IMR-90 (cell line): ENCODE results near the gene SEZ6L. TPM values are rescaled to one million over a fixed set of nuclear protein-coding genes. Genes with fewer than 3 reads are reported as not detected.

ENCODE experiments used
- ATAC-seq: fragments of 200-7000 bp; cut with Tn5 transposase; 2 replicates; pipeline ENCODE4 v1.9.1; 2020; ENCODE audit warnings: low read depth, mild to moderate bottlenecking, moderate library complexity
- BruUV-seq: library from RNA; stranded (reverse); fragments of 400-500 nt; replicated peaks from 2 replicates; lab custom pipeline; 2021; lab: Mats Ljungman, UMichigan
- CTCF ChIA-PET: fragments of 300-600 bp; formaldehyde crosslinking; extraction: SDS; loops from one replicate; lab custom pipeline; 2021; ENCODE audit warnings: antibody characterized with exemption; lab: Yijun Ruan, JAX
- POLR2A ChIA-PET: fragments of 300-600 bp; sonication (Branson Sonifier 250); formaldehyde crosslinking; loops from one replicate; lab custom pipeline; 2022; ENCODE audit warnings: antibody characterized with exemption; ENCODE audit not compliant: unreplicated experiment; lab: Charles Lee
- DNase-seq: peaks from one replicate; pipeline ENCODE4 v3.0.0; 2013
- H2AFZ ChIP-seq: replicated peaks from 2 replicates; pipeline ENCODE3; 2013; ENCODE audit warnings: low read length, mild to moderate bottlenecking; ENCODE audit not compliant: poor library complexity
- H2AK5ac ChIP-seq: 2 replicates; pipeline ENCODE4 v1.6.1; 2013; ENCODE audit warnings: low read depth, low read length, inconsistent platforms
- H2AK9ac ChIP-seq: replicated peaks from 2 replicates; pipeline ENCODE3; 2013; ENCODE audit warnings: mild to moderate bottlenecking, low read depth, low read length, moderate library complexity; ENCODE audit not compliant: poor library complexity
- H2BK120ac ChIP-seq: 2 replicates; pipeline ENCODE4 v1.6.1; 2013; ENCODE audit warnings: low read depth, low read length, inconsistent platforms
- H2BK15ac ChIP-seq: 3 replicates; pipeline ENCODE4 v1.6.1; 2013; ENCODE audit warnings: low read depth, low read length, inconsistent platforms
- H2BK20ac ChIP-seq: 2 replicates; pipeline ENCODE4 v1.6.1; 2013; ENCODE audit warnings: low read depth, mild to moderate bottlenecking, inconsistent platforms, low read length, moderate library complexity
- H2BK5ac ChIP-seq: 2 replicates; pipeline ENCODE4 v1.6.1; 2013; ENCODE audit warnings: mild to moderate bottlenecking, low read depth, low read length, inconsistent platforms; ENCODE audit not compliant: poor library complexity, severe bottlenecking
- H3K14ac ChIP-seq: replicated peaks from 2 replicates; pipeline ENCODE4 v1.6.1; 2013; ENCODE audit warnings: low read depth, low read length, inconsistent platforms
- H3K18ac ChIP-seq: 2 replicates; pipeline ENCODE4 v1.6.1; 2013; ENCODE audit warnings: low read depth, low read length, control low read depth
- H3K23ac ChIP-seq: 2 replicates; pipeline ENCODE4 v1.6.1; 2013; ENCODE audit warnings: low read depth, low read length, inconsistent platforms
- H3K27ac ChIP-seq: 2 replicates; pipeline ENCODE4 v1.5.1; 2013; ENCODE audit warnings: mild to moderate bottlenecking, control low read depth, low read length; ENCODE audit not compliant: insufficient read depth
- H3K27me3 ChIP-seq: 2 replicates; pipeline ENCODE4 v1.6.1; 2013; ENCODE audit warnings: low read length; ENCODE audit not compliant: control insufficient read depth, insufficient read depth
- H3K36me3 ChIP-seq: 2 replicates; pipeline ENCODE4 v1.6.1; 2013; ENCODE audit warnings: low read length, mixed read lengths; ENCODE audit not compliant: control insufficient read depth, insufficient read depth
- H3K4ac ChIP-seq: 2 replicates; pipeline ENCODE4 v1.6.1; 2013; ENCODE audit warnings: low read depth, low read length, inconsistent platforms
- H3K4me1 ChIP-seq: 2 replicates; pipeline ENCODE4 v1.6.1; 2013; ENCODE audit warnings: low read length, mixed read lengths; ENCODE audit not compliant: control insufficient read depth, insufficient read depth
- H3K4me2 ChIP-seq: 2 replicates; pipeline ENCODE4 v1.6.1; 2013; ENCODE audit warnings: low read depth, mild to moderate bottlenecking, control low read depth, low read length, moderate library complexity
- H3K4me3 ChIP-seq: 2 replicates; pipeline ENCODE4 v1.5.1; 2013; ENCODE audit warnings: low read depth, mild to moderate bottlenecking, control low read depth, low read length, moderate library complexity; ENCODE audit not compliant: insufficient read depth
- H3K56ac ChIP-seq: 2 replicates; pipeline ENCODE4 v1.6.1; 2013; ENCODE audit warnings: low read length, inconsistent platforms; ENCODE audit not compliant: insufficient read depth; ENCODE audit errors: extremely low read depth
- H3K79me1 ChIP-seq, 2 experiments: 2 replicates each; pipeline ENCODE4 v1.6.1; 2013; ENCODE audit warnings: low read length in 2 of 2, inconsistent platforms in 1 of 2, low read depth in 1 of 2
- H3K9ac ChIP-seq: 2 replicates; pipeline ENCODE4 v1.6.1; 2013; ENCODE audit warnings: low read depth, low read length, control low read depth
- H3K9me1 ChIP-seq: 2 replicates; pipeline ENCODE4 v1.6.1; 2013; ENCODE audit warnings: low read length, inconsistent platforms; ENCODE audit not compliant: insufficient read depth
- H3K9me3 ChIP-seq: 2 replicates; pipeline ENCODE4 v1.6.1; 2013; ENCODE audit warnings: low read length; ENCODE audit not compliant: control insufficient read depth, insufficient read depth
- H4K20me1 ChIP-seq: 2 replicates; pipeline ENCODE4 v1.6.1; 2013; ENCODE audit warnings: low read length, inconsistent platforms; ENCODE audit not compliant: insufficient read depth
- H4K5ac ChIP-seq: 2 replicates; pipeline ENCODE4 v1.6.1; 2013; ENCODE audit warnings: mild to moderate bottlenecking, low read depth, low read length, control low read depth
- H4K8ac ChIP-seq, 2 experiments: 2 replicates each; pipeline ENCODE4 v1.6.1; 2013; ENCODE audit warnings: low read depth in 2 of 2, low read length in 2 of 2, control low read depth in 1 of 2, inconsistent platforms in 1 of 2
- H4K91ac ChIP-seq: 2 replicates; pipeline ENCODE4 v1.6.1; 2013; ENCODE audit warnings: low read depth, low read length, inconsistent platforms; ENCODE audit not compliant: insufficient read depth
- CHD1 ChIP-seq: IDR thresholded peaks from 2 replicates; pipeline ENCODE4 v1.6.1; 2012; ENCODE audit warnings: low read depth, low read length, improper control_type of control experiment
- MAZ ChIP-seq: IDR thresholded peaks from 2 replicates; pipeline ENCODE4 v1.6.1; 2012; ENCODE audit warnings: low read depth, mild to moderate bottlenecking, low read length, improper control_type of control experiment, moderate library complexity, borderline replicate concordance
- RAD21 ChIP-seq: IDR thresholded peaks from 2 replicates; pipeline ENCODE4 v1.6.1; 2012; ENCODE audit warnings: low read length, improper control_type of control experiment
- WGBS, 2 experiments: methylation state at CpG; one replicate each; pipeline versions ENCODE4 v1.1.5 to v1.1.7; 2013; ENCODE audit warnings: missing lambda C conversion rate in 2 of 2; ENCODE audit not compliant: insufficient read length in 1 of 2; ENCODE audit errors: extremely low coverage in 2 of 2; 5-methylcytosine and 5-hydroxymethylcytosine counted together
- dilution Hi-C: fragments of 300-500 bp; cut with HindIII; formaldehyde crosslinking; loops from one replicate; pipeline ENCODE4 v1.14.3; 2018; ENCODE audit warnings: low sequenced_read_pairs; ENCODE audit not compliant: unreplicated experiment
- in situ Hi-C: fragments of 300-500 bp; cut with MboI; formaldehyde crosslinking; loops from 3 replicates; pipeline ENCODE4 v1.14.3; 2019; ENCODE audit warnings: low sequenced_read_pairs, inconsistent platforms, mixed read lengths
- intact Hi-C: fragments of 100-400 bp; cut with micrococcal nuclease; formaldehyde crosslinking; loops from 2 replicates; pipeline ENCODE4 v1.10.0; 2022
- polyA plus RNA-seq, 3 experiments: library from polyadenylated mRNA; depleted of rRNA; stranded (reverse); fragments of >200 nt; gene quantifications; 2 replicates each; pipeline ENCODE4 v1.2.3, GENCODE V29; 2012; ENCODE audit warnings: low replicate concordance in 1 of 3
- total RNA-seq: library from RNA; depleted of rRNA; stranded (reverse); fragments of >200 nt; gene quantifications from 2 replicates; pipeline ENCODE4 v1.2.3, GENCODE V29; 2012
- TF ChIP-seq, protein P1 (sequence below): conservative IDR thresholded peaks from 2 replicates; pipeline ENCODE4 v1.5.1; 2012; ENCODE audit warnings: mild to moderate bottlenecking, low read depth, low read length, improper control_type of control experiment
- TF ChIP-seq, protein P2 (sequence below): fragments of 150-350 bp; IDR thresholded peaks from 2 replicates; pipeline ENCODE4 v1.6.1; 2017; ENCODE audit warnings: mild to moderate bottlenecking, antibody characterized with exemption, low read length, low read depth

Gene SEZ6L
- total and polyA plus RNA-seq, 2 of the 4 experiments (the other 2 are of a cell fraction): not detected

DNA sequence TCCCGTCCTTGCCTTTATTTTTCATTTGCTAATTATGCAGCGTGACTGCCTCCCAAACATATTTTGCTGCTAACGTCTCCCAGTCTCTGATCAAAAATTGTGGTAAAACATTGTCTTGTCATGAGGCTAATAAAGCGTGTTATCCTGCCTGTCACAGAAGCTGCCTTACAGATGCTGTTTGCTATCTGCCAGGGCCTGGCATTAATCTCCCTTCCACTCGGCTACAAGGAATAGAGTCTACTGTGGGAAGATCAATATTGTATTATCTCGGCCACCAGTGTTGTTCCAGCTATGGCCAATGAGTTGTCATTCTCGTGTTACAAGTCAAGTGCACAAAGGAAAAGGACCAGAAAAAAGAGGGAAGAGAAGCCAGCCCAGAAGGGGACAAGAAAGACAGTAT, 100.3 kb downstream of the SEZ6L start:
- Histone ChIP-seq H3K56ac (no peak overlapping the region), H3K9me1 (no peaks in the 10 kb centered on the region), H3K14ac (no peak overlapping the region), H3K27ac (no peak overlapping the region), H4K20me1 (no peaks in the 10 kb centered on the region), H2AK9ac (no peak overlapping the region), H2AFZ (no peak overlapping the region), H4K8ac (no peak overlapping the region), H3K4me2 (no peak overlapping the region), H3K4ac (no peak overlapping the region), H4K91ac (no peak overlapping the region), H2BK120ac (no peak overlapping the region), H3K27me3 (no peaks in the 10 kb centered on the region), H3K9me3 (no peaks in the 10 kb centered on the region; the same call in 1 of the 2 replicates), H2BK15ac (no peak overlapping the region), H3K18ac (no peak overlapping the region), H3K23ac (no peak overlapping the region), H3K36me3 (no peaks in the 10 kb centered on the region), H2BK5ac (no peak overlapping the region), H2BK20ac (no peak overlapping the region), H3K9ac (no peak overlapping the region), H2AK5ac (no peak overlapping the region), H3K79me1 (no peaks in the 10 kb centered on the region), H3K4me1 (no peaks in the 10 kb centered on the region), H4K5ac (no peak overlapping the region), H3K4me3 (no peak overlapping the region)
- TF ChIP-seq CHD1: no peak
- no peak for TF ChIP-seq RAD21
- TF ChIP-seq, protein P1, sequence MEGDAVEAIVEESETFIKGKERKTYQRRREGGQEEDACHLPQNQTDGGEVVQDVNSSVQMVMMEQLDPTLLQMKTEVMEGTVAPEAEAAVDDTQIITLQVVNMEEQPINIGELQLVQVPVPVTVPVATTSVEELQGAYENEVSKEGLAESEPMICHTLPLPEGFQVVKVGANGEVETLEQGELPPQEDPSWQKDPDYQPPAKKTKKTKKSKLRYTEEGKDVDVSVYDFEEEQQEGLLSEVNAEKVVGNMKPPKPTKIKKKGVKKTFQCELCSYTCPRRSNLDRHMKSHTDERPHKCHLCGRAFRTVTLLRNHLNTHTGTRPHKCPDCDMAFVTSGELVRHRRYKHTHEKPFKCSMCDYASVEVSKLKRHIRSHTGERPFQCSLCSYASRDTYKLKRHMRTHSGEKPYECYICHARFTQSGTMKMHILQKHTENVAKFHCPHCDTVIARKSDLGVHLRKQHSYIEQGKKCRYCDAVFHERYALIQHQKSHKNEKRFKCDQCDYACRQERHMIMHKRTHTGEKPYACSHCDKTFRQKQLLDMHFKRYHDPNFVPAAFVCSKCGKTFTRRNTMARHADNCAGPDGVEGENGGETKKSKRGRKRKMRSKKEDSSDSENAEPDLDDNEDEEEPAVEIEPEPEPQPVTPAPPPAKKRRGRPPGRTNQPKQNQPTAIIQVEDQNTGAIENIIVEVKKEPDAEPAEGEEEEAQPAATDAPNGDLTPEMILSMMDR: no peak
- TF ChIP-seq MAZ: no peak
- TF ChIP-seq, protein P2, sequence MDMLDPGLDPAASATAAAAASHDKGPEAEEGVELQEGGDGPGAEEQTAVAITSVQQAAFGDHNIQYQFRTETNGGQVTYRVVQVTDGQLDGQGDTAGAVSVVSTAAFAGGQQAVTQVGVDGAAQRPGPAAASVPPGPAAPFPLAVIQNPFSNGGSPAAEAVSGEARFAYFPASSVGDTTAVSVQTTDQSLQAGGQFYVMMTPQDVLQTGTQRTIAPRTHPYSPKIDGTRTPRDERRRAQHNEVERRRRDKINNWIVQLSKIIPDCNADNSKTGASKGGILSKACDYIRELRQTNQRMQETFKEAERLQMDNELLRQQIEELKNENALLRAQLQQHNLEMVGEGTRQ: no peak
- ChIA-PET CTCF (no interaction called here), POLR2A (no interaction called here)
- intact Hi-C loops: no loop called here
- no TSS peak for BruUV-seq
- no peak for ATAC-seq
- WGBS, 2 experiments: no CpG with 5 or more reads among the region's 7 CpGs
- dilution Hi-C loops: no loop called here
- in situ Hi-C loops: no loop called here
- no peak for DNase-seq
